T1000 (cell line): Measurements from ENCODE around the gene LYPD3.
"Not testable (repeated sequence)": the region's sequence is repeated elsewhere in the genome, so short reads cannot be mapped to it uniquely, and the experiment has no call there.

Experiments used
- DNase-seq: peaks from one replicate; lab custom pipeline; 2025; ENCODE audit warnings: mixed read lengths; lab: John Stamatoyannopoulos, UW

LYPD3 gene

GRCh38 chr19:43461303-43461702 lies 4.1 kb downstream of the LYPD3 start:
- DNase-seq, result no peak

- no peak for DNase-seq
Measured at GRCh38 chr19:43460362-43461016, 4.9 kb downstream of the LYPD3 start.

GRCh38 chr19:43457809-43458208 lies 7.6 kb downstream of the LYPD3 start:
- DNase-seq, result no peak

- no peak for DNase-seq
Measured at GRCh38 chr19:43455321-43456113, 9.9 kb downstream of the LYPD3 start.

GRCh38 chr19:43454031-43454430 lies 11.4 kb downstream of the LYPD3 start:
- no peak for DNase-seq

- no peak for DNase-seq
Measured at GRCh38 chr19:43452582-43452981, 12.8 kb downstream of the LYPD3 start.

- DNase-seq, result no peak
Measured at GRCh38 chr19:43450545-43450997, 14.8 kb downstream of the LYPD3 start.

- no peak for DNase-seq
Measured at GRCh38 chr19:43447655-43448054, 17.8 kb downstream of the LYPD3 start.

GRCh38 chr19:43446746-43447489 lies 18.5 kb downstream of the LYPD3 start:
- DNase-seq, result peak; percentile 59

GRCh38 chr19:43445426-43445825 lies 20.0 kb downstream of the LYPD3 start:
- DNase-seq, result no peak

GRCh38 chr19:43444531-43445287 lies 20.7 kb downstream of the LYPD3 start:
- no peak for DNase-seq

- DNase-seq, result not testable (repeated sequence)
Measured at GRCh38 chr19:43444091-43444490, 21.3 kb downstream of the LYPD3 start.

- DNase-seq, result no peak
Measured at GRCh38 chr19:43441716-43442115, 23.7 kb downstream of the LYPD3 start.

- DNase-seq, result no peak
Measured at GRCh38 chr19:43439709-43440063, 25.7 kb downstream of the LYPD3 start.

GRCh38 chr19:43439032-43439708 lies 26.2 kb downstream of the LYPD3 start:
- no peak for DNase-seq

- DNase-seq, result no peak
Measured at GRCh38 chr19:43438291-43439031, 26.9 kb downstream of the LYPD3 start.

GRCh38 chr19:43437712-43438111 lies 27.7 kb downstream of the LYPD3 start:
- DNase-seq, result no peak

- not testable (repeated sequence) for DNase-seq
Measured at GRCh38 chr19:43437284-43437683, 28.1 kb downstream of the LYPD3 start.

GRCh38 chr19:43435775-43436174 lies 29.6 kb downstream of the LYPD3 start:
- no peak for DNase-seq

- DNase-seq, result no peak
Measured at GRCh38 chr19:43433689-43434088, 31.7 kb downstream of the LYPD3 start.

GRCh38 chr19:43433358-43433673 lies 32.1 kb downstream of the LYPD3 start:
- DNase-seq, result no peak
